GM12874 (cell line): Measurements from ENCODE around the gene PZP.

Experiments used
- CTCF ChIP-seq: IDR thresholded peaks from 2 replicates; pipeline ENCODE4 v1.5.1; 2011; ENCODE audit warnings: low read depth, mild to moderate bottlenecking, control low read depth, low read length, moderate library complexity; ENCODE audit not compliant: insufficient read depth

Gene PZP

GRCh38 chr12:9221483-9221882 lies 13.3 kb upstream of the PZP start:
- no peak for TF ChIP-seq CTCF

GRCh38 chr12:9214534-9214933 lies 6.3 kb upstream of the PZP start:
- no peak for TF ChIP-seq CTCF

GRCh38 chr12:9211687-9212086 lies 3.5 kb upstream of the PZP start:
- TF ChIP-seq CTCF, result no peak

GRCh38 chr12:9204380-9204779 lies 3.8 kb downstream of the PZP start:
- TF ChIP-seq CTCF, result no peak

- no peak for TF ChIP-seq CTCF
These were observed 10.2 kb downstream of the PZP start for GRCh38 chr12:9198012-9198411.

- no peak for TF ChIP-seq CTCF
These were observed 23.9 kb downstream of the PZP start for GRCh38 chr12:9184276-9184675.

- TF ChIP-seq CTCF, result no peak
These were observed 27.4 kb downstream of the PZP start for GRCh38 chr12:9180810-9181209.

- TF ChIP-seq CTCF, result no peak
These were observed 28.4 kb downstream of the PZP start for GRCh38 chr12:9179781-9180180.
